OCI-LY7 (cell line): Measurements from ENCODE around the gene DDIAS.
"Not testable (repeated sequence)": the region's sequence is repeated elsewhere in the genome, so short reads cannot be mapped to it uniquely, and the experiment has no call there.

Source experiments
- EZH2phosphoT487 ChIP-seq: fragments of 200-600 bp; sonication (generic); IDR thresholded peaks from 2 replicates; pipeline ENCODE4 v1.6.1; 2018; ENCODE audit warnings: low read depth, borderline replicate concordance, mild to moderate bottlenecking, mixed run types, antibody characterized with exemption, low read length, moderate library complexity, mixed read lengths
- TF ChIP-seq, protein P1 (sequence below): fragments of 200-600 bp; sonication (generic); conservative IDR thresholded peaks from 2 replicates; pipeline ENCODE4 v1.5.1; 2014; ENCODE audit warnings: mild to moderate bottlenecking, antibody characterized with exemption, low read length, moderate library complexity, mixed read lengths

DNA sequence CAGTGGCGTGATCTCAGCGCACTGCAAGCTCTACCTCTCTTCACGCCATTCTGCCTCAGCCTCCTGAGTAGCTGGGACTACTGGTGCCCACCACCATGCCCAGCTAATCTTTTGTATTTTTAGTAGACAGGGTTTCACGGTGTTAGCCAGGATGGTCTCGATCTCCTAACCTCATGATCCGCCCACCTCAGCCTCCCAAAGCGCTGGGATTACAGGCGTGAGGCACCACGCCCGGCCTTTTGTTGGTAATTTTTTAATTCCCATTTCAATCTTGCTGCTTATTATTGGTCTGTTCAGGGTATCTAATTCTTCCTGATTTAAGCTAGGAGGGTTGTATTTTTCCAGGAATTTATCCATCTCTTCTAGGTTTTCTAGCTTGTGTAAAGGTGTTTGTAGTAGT lies 18.2 kb downstream of the DDIAS start:
- TF ChIP-seq, protein P1, sequence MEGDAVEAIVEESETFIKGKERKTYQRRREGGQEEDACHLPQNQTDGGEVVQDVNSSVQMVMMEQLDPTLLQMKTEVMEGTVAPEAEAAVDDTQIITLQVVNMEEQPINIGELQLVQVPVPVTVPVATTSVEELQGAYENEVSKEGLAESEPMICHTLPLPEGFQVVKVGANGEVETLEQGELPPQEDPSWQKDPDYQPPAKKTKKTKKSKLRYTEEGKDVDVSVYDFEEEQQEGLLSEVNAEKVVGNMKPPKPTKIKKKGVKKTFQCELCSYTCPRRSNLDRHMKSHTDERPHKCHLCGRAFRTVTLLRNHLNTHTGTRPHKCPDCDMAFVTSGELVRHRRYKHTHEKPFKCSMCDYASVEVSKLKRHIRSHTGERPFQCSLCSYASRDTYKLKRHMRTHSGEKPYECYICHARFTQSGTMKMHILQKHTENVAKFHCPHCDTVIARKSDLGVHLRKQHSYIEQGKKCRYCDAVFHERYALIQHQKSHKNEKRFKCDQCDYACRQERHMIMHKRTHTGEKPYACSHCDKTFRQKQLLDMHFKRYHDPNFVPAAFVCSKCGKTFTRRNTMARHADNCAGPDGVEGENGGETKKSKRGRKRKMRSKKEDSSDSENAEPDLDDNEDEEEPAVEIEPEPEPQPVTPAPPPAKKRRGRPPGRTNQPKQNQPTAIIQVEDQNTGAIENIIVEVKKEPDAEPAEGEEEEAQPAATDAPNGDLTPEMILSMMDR = not testable (repeated sequence)
- not testable (repeated sequence) for TF ChIP-seq EZH2phosphoT487
